ENCODE measurements around the gene PSMA4. TPM values are rescaled to one million over a fixed set of nuclear protein-coding genes. Genes with fewer than 3 reads are reported as not detected.
"Not testable (repeated sequence)": the region's sequence is repeated elsewhere in the genome, so short reads cannot be mapped to it uniquely, and the experiment has no call there.

Gene PSMA4
- total and polyA plus RNA-seq, 10 donors, result 99.0 to 243 (median 120) TPM

DNA sequence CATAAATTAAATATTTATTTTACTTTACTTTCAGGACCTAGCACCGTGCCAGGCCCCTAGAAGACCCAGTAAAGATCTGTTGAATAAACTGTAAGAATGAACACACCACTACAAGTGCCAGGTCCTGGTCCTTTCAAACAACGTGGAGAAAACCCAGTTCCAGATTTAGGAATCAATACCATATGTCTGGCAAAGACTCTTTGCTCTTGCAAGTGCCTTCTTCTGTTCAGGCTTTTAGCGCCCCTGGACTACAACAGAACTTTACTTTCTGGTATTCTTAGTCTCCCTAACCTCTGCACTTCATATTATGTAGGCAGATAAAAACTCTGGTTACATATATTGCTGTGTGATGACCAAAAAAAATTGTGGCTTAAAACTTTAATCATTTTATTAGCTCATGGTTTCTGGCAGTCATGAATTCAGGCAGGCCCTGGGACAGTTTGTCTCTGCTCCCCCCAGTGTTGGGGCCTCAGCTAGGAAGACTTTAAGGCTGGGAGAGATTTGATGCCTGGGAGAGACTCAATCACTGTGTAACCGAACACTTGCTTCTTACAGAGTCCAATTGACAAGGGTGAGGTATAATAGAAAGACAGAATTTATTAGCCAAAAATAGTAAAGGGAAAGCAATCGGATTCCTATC, 2.9 kb upstream of the PSMA4 start:
- Histone ChIP-seq H3K27ac (no peak overlapping the region), H3K4me1 (peaks cover 11 to 25% (median 20%) of the 10 kb centered on the region in 6 donors), H3K4me3 (no peak overlapping the region), H3K36me3 (peaks cover 0 to 7% (median 1%) of the 10 kb centered on the region in 6 donors), H3K27me3 (replicated peaks in 1 of 7) (no peaks in the 10 kb centered on the region), H3K9me3 (no peaks in the 10 kb centered on the region)
- DNase-seq, result no peak
- no peak for TF ChIP-seq POLR2AphosphoS5 (IDR thresholded peaks at IDR 0.05)
- TF ChIP-seq, protein P1, sequence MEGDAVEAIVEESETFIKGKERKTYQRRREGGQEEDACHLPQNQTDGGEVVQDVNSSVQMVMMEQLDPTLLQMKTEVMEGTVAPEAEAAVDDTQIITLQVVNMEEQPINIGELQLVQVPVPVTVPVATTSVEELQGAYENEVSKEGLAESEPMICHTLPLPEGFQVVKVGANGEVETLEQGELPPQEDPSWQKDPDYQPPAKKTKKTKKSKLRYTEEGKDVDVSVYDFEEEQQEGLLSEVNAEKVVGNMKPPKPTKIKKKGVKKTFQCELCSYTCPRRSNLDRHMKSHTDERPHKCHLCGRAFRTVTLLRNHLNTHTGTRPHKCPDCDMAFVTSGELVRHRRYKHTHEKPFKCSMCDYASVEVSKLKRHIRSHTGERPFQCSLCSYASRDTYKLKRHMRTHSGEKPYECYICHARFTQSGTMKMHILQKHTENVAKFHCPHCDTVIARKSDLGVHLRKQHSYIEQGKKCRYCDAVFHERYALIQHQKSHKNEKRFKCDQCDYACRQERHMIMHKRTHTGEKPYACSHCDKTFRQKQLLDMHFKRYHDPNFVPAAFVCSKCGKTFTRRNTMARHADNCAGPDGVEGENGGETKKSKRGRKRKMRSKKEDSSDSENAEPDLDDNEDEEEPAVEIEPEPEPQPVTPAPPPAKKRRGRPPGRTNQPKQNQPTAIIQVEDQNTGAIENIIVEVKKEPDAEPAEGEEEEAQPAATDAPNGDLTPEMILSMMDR (IDR thresholded peaks at IDR 0.05 in 8 of 11, conservative IDR thresholded peaks at IDR 0.05 in 3 of 11), result no peak
- no peak for TF ChIP-seq POLR2A (IDR thresholded peaks at IDR 0.05)
- intact Hi-C loops (cut with DNase I; ENCODE audit: low total_unique reads), result no loop called here
- 88 to 96% (median 91%) methylated on average over 5 of the region's 5 CpGs for WGBS, 5 donors

DNA sequence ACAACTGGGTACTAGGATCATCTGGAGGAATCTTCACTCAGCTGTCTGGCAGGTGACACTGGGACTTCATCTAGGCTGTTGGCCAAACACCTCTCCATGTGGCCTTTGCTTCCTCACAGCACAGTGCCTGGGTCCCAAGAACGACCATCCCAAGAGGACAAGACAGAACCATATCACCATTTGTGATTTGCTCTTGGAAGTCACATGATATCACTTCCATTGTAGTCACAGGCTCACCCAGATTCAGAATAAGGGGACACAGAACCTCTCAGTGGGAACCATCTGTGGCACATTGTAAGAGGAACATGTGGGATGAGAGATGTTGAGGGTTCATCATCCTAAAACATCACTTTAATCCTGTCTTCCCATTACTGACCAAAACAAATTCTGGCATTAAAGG, 1.9 kb upstream of the PSMA4 start:
- Histone ChIP-seq H3K36me3 (peaks cover 0 to 16% (median 10%) of the 10 kb centered on the region in 6 donors), H3K4me1 (peaks cover 14 to 35% (median 29%) of the 10 kb centered on the region in 6 donors), H3K27me3 (replicated peaks in 1 of 7) (no peaks in the 10 kb centered on the region), H3K9me3 (no peaks in the 10 kb centered on the region), H3K4me3 (no peak overlapping the region), H3K27ac (no peak overlapping the region)
- no peak for DNase-seq
- TF ChIP-seq POLR2A (IDR thresholded peaks at IDR 0.05), result no peak
- TF ChIP-seq, protein P1 (IDR thresholded peaks at IDR 0.05 in 8 of 11, conservative IDR thresholded peaks at IDR 0.05 in 3 of 11), result no peak
- no peak for TF ChIP-seq POLR2AphosphoS5 (IDR thresholded peaks at IDR 0.05)
- intact Hi-C loops (cut with DNase I; ENCODE audit: low total_unique reads), result no loop called here
- 67 to 96% (median 88%) methylated on average over 1 of the region's 1 CpG for WGBS, 5 donors

DNA sequence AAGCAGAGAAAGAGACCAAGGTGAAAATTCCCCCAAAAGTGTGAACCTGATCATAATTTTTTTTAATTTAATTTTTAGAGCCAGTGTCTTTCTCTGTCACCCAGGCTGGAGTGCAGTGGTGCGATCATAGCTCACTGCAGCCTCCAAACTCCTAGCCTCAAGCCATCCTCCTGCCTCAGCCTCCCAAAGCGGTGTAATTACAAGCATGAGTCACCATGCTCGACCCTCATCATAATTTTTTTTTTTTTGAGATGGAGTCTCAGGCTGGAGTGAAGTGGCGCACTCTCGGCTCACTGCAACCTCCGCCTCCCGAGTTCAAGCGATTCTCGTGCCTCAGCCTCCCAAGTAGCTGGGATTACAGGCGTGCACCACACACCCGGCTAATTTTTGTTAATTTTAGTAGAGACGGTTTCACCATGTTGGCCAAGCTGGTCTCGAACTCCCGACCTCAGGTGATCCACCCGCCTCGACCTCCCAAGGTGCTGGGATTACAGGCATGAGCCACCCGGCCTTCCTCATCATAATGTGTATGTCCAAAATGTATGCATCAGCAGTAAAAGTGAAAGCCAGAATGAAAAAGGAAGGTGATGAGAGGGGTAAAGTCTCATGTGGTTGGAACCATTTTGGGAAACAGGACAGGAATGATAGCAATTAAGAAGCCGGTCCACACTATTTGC, 642 bp upstream of the PSMA4 start:
- intact Hi-C loops (cut with DNase I; ENCODE audit: low total_unique reads); H3K9me3 ChIP-seq; H3K27me3 ChIP-seq (replicated peaks in 1 of 7); DNase-seq: not testable (repeated sequence)
- peak overlapping the region; percentile 94 to 99 (median 97) for H3K27ac ChIP-seq
- 76 to 84% (median 79%) methylated on average over 18 of the region's 18 CpGs for WGBS, 5 donors
- peak overlapping the region; percentile 58 to 90 (median 80) for H3K4me3 ChIP-seq
- peaks cover 0 to 29% (median 22%) of the 10 kb centered on the region in 6 donors for H3K36me3 ChIP-seq
- peaks cover 14 to 43% (median 31%) of the 10 kb centered on the region in 6 donors for H3K4me1 ChIP-seq

DNA sequence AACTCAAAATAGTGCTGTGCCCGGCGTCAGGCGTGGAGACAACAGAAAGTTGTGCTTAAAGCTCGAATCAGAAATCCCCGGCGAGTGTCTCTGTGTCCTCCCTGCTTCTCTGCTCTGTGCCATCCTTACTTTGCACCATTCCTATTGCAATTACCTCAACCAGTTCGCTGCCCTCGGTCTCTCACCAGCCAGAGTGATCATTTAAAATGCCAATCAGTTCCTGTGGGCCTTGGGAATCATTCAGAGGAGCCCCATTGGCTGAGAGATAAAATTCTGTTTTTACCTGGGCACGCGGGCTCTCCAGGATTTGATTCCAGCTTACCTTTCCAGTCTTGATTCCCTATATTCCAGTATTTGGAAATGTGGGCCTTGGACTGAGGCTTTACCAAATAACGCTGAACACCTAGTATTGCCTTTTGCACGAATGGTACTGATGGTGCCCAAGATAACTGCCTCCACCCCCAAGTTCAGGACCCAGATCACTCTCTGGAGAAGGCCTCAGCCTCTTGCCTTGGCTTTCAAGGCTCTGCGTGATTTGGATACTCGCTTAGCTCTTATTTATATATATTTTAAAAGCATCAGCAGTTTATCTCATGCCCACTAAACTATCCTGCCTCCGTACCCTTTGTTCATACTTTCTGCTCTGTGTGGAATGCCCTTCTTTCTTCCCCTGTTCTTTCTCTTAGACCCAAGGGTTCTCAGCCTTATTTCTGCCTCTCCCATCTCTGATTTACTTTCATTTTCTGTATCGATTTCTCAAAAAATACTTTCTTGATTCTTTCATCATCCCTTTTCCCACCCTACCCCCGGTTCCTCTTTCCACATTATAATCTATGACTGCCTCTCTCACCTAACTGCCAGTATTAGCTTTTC, 863 bp downstream of the PSMA4 start:
- 2 to 4% (median 3%) methylated on average over 14 to 17 of the region's 17 CpGs for WGBS, 5 donors
- intact Hi-C loops (cut with DNase I; ENCODE audit: low total_unique reads), result no loop called here
- Histone ChIP-seq H3K27me3 (replicated peaks in 1 of 7) (no peaks in the 10 kb centered on the region), H3K9me3 (no peaks in the 10 kb centered on the region), H3K36me3 (peaks cover 4 to 44% (median 37%) of the 10 kb centered on the region in 6 donors), H3K4me3 (peak overlapping the region; percentile 58 to 90 (median 80)), H3K27ac (peak overlapping the region; percentile 94 to 99 (median 97)), H3K4me1 (peaks cover 14 to 52% (median 31%) of the 10 kb centered on the region in 6 donors)
- TF ChIP-seq POLR2A (IDR thresholded peaks at IDR 0.05), result no peak
- TF ChIP-seq POLR2AphosphoS5 (IDR thresholded peaks at IDR 0.05), result no peak
- TF ChIP-seq, protein P1 (IDR thresholded peaks at IDR 0.05 in 8 of 11, conservative IDR thresholded peaks at IDR 0.05 in 3 of 11), result peak in 1 of 11 experiments; percentile 2
- DNase-seq, result no peak

All from spleen (tissue), 11 donors.